Measurements from ENCODE around the gene MET. TPM values are rescaled to one million over a fixed set of nuclear protein-coding genes. Genes with fewer than 3 reads are reported as not detected.
A peak's percentile ranks its signal among the peaks of the same experiment; 100 is the strongest.

The MET gene
- total RNA-seq, 1 experiment from 2014 or later = 200 TPM

- no peak for TF ChIP-seq CTCF (IDR thresholded peaks at IDR 0.05 in 2 of 3, conservative IDR thresholded peaks at IDR 0.05 in 1 of 3; ENCODE audit: borderline replicate concordance in 1 of 3, insufficient read depth in 1 of 3, low read depth in 2 of 3, low read length in 2 of 3)
- no peak for TF ChIP-seq POLR2AphosphoS5 (IDR thresholded peaks at IDR 0.05; ENCODE audit: low read depth, low read length)
- peak; percentile 68 for TF ChIP-seq CEBPB (IDR thresholded peaks at IDR 0.05; ENCODE audit: low read depth)
- TF ChIP-seq ATF3 (IDR thresholded peaks at IDR 0.05) = no peak
These were observed 19.7 kb downstream of the MET start (continued) for GRCh38 chr7:116691664-116692063.

DNA sequence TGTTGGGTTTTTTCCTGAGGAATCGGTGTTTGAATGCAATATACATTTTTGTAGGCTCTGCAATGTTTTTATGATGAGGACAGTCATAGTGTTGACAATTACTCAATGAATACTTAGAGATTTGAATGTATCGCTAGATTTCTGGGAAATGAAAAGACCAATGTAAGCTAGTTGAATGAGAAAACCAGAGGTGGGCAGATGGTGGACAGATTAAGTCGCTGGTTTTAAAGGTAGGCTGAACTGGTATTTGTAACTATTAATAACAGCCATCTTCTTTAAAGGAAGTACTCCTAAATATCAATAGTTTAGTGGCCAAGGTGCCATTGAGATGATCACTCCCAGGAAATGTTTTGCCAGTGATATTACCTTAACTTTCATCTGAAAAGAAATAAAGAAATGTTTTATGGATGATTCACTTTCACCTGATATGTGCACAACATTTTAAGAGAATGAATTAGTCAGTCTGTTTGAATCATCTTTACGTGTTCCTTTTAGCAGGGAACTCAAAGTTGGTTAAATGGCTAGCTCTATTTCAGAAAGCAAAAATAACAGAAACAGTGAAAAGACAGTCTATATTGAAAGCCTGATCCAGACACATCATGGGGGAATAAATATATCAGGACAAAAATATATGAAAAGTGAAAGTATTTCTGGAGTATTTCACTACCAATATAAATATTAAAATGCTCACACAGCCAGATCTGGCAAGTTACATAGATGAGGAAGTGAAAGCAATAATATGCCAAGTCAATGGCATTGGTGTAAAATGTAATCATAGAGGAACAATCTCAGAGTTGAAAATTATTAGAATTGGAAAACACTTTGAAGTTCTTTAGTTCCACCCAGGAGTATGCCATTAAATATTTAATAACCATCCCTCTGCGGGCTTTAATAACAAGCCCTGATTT, 20.7 kb downstream of the MET start:
- Histone ChIP-seq H3K27me3 (ENCODE audit: insufficient read depth, low read length) (no peaks in the 10 kb centered on the region), H2AFZ (ENCODE audit: low read depth, low read length, poor library complexity, severe bottlenecking) (no peak overlapping the region), H3K4me3 (replicated peaks in 1 of 2; ENCODE audit: low read depth in 1 of 2, low read length in 2 of 2) (peak overlapping the region in 1 of 2 experiments; percentile 38; a peak in 3 of 4 replicates), H4K20me1 (ENCODE audit: insufficient read depth) (no peaks in the 10 kb centered on the region), H3K27ac (ENCODE audit: low read depth, low read length) (peak overlapping the region; percentile 92), H3K9me2 (ENCODE audit: insufficient read depth) (no peaks in the 10 kb centered on the region), H3K4me2 (ENCODE audit: low read length) (peak overlapping the region; percentile 71), H3K4me1 (ENCODE audit: control insufficient read depth in 1 of 2, insufficient read depth in 2 of 2, low read length in 2 of 2) (peaks cover 90 to 100% of the 10 kb centered on the region in 2 experiments), H3K9me3 (ENCODE audit: control insufficient read depth in 1 of 2, insufficient read depth in 1 of 2, low read depth in 1 of 2, low read length in 2 of 2) (no peaks in the 10 kb centered on the region), H3K79me2 (ENCODE audit: insufficient read depth, low read length) (peaks cover 100% of the 10 kb centered on the region), H3K9ac (ENCODE audit: low read length) (peak overlapping the region; percentile 54), H3K36me3 (ENCODE audit: control insufficient read depth in 1 of 2, insufficient read depth in 2 of 2, low read length in 2 of 2) (peaks cover 11 to 50% of the 10 kb centered on the region in 2 experiments; a peak in 3 of 4 replicates)
- ATAC-seq = peak; percentile 48
- POLR2A ChIA-PET = interaction anchor here (0.7 to 2.4 kb wide), 5 partner anchors 8 to 70 kb away, joined by 3 to 9 read pairs (median 4); no protein-coding TSS in a partner anchor
- intact Hi-C loops (cut with micrococcal nuclease) = loop anchor here (5.0 kb wide), 1 partner anchor 85 kb away; no protein-coding TSS in a partner anchor
- CTCF ChIA-PET = interaction anchor here (1.1 to 1.3 kb wide), 3 partner anchors 8 to 101 kb away, joined by 3 to 4 read pairs (median 3); no protein-coding TSS in a partner anchor
- TSS peak; percentile 47 for BruUV-seq (replicated peaks)
- RAD21 ChIA-PET (ENCODE audit: low non-redundant PET in 1 of 2, low total read pairs in 2 of 2, uncharacterized antibody in 2 of 2, unreplicated experiment in 2 of 2) = no interaction called here
- DNase-seq (ENCODE audit: low read depth, low spot score) = peak; percentile 75
- peak; percentile 73; the same call in 1 of the 2 replicates for TF ChIP-seq ATF3 (IDR thresholded peaks at IDR 0.05)
- no peak for TF ChIP-seq POLR2A (IDR thresholded peaks at IDR 0.05; ENCODE audit: borderline replicate concordance, extremely low read depth, insufficient read depth, insufficient read length)
- TF ChIP-seq, protein P1, sequence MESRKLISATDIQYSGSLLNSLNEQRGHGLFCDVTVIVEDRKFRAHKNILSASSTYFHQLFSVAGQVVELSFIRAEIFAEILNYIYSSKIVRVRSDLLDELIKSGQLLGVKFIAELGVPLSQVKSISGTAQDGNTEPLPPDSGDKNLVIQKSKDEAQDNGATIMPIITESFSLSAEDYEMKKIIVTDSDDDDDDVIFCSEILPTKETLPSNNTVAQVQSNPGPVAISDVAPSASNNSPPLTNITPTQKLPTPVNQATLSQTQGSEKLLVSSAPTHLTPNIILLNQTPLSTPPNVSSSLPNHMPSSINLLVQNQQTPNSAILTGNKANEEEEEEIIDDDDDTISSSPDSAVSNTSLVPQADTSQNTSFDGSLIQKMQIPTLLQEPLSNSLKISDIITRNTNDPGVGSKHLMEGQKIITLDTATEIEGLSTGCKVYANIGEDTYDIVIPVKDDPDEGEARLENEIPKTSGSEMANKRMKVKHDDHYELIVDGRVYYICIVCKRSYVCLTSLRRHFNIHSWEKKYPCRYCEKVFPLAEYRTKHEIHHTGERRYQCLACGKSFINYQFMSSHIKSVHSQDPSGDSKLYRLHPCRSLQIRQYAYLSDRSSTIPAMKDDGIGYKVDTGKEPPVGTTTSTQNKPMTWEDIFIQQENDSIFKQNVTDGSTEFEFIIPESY (IDR thresholded peaks at IDR 0.05; ENCODE audit: extremely low read depth, insufficient replicate concordance, low read length) = peak; percentile 36
- no peak for TF ChIP-seq EZH2 (IDR thresholded peaks at IDR 0.05)
- peak; percentile 38; the same call in 1 of the 2 replicates for TF ChIP-seq ELF1 (IDR thresholded peaks at IDR 0.05; ENCODE audit: borderline replicate concordance, low read depth)
- TF ChIP-seq TCF7L2 (IDR thresholded peaks at IDR 0.05; ENCODE audit: borderline replicate concordance, extremely low read depth, insufficient read depth, insufficient read length) = peak; percentile 13
- TF ChIP-seq CBX3 (IDR thresholded peaks at IDR 0.05; ENCODE audit: low read depth) = peak; percentile 91
- TF ChIP-seq, protein P2, sequence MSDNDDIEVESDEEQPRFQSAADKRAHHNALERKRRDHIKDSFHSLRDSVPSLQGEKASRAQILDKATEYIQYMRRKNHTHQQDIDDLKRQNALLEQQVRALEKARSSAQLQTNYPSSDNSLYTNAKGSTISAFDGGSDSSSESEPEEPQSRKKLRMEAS (IDR thresholded peaks at IDR 0.05) = peak; percentile 61; the same call in 1 of the 2 replicates
- peak; percentile 99 for TF ChIP-seq FOSL1 (IDR thresholded peaks at IDR 0.05; ENCODE audit: low read depth)
- TF ChIP-seq SP1 (IDR thresholded peaks at IDR 0.05; ENCODE audit: low read depth) = peak; percentile 99
- peak; percentile 84 for TF ChIP-seq SRF (IDR thresholded peaks at IDR 0.05; ENCODE audit: low read depth)
- TF ChIP-seq ZNF274 (IDR thresholded peaks at IDR 0.05; ENCODE audit: low read depth, low read length) = no peak
- peak; percentile 42; the same call in 1 of the 2 replicates for TF ChIP-seq EGR1 (IDR thresholded peaks at IDR 0.05; ENCODE audit: low read depth)
- TF ChIP-seq EZH2phosphoT487 (IDR thresholded peaks at IDR 0.05; ENCODE audit: borderline replicate concordance) = no peak
- TF ChIP-seq RAD21 (IDR thresholded peaks at IDR 0.05; ENCODE audit: low read depth) = no peak; the same call in 1 of the 2 replicates

All from HCT116 (cell line).